ENCODE data around the gene NACC2.
"Not testable (repeated sequence)": the region's sequence is repeated elsewhere in the genome, so short reads cannot be mapped to it uniquely, and the experiment has no call there.

Gene NACC2

GRCh38 chr9:136079211-136079915, 15.7 kb downstream of the NACC2 start:
- no peak for DNase-seq

- DNase-seq, result no peak
Observed at GRCh38 chr9:136078498-136079011, 16.5 kb downstream of the NACC2 start.

- DNase-seq, result no peak
Observed at GRCh38 chr9:136078024-136078423, 17.1 kb downstream of the NACC2 start.

- DNase-seq, result no peak
Observed at GRCh38 chr9:136077491-136077890, 17.6 kb downstream of the NACC2 start.

GRCh38 chr9:136075881-136076678, 19.0 kb downstream of the NACC2 start:
- DNase-seq, result no peak

- no peak for DNase-seq
Observed at GRCh38 chr9:136075134-136075841, 19.8 kb downstream of the NACC2 start.

- DNase-seq, result no peak
Observed at GRCh38 chr9:136074706-136075105, 20.4 kb downstream of the NACC2 start.

GRCh38 chr9:136062657-136063439, 32.2 kb downstream of the NACC2 start:
- DNase-seq, result no peak

GRCh38 chr9:136061916-136062315, 33.2 kb downstream of the NACC2 start:
- not testable (repeated sequence) for DNase-seq

GRCh38 chr9:136061405-136061804, 33.7 kb downstream of the NACC2 start:
- no peak for DNase-seq

- DNase-seq, result no peak
Observed at GRCh38 chr9:136060671-136061371, 34.3 kb downstream of the NACC2 start.

- no peak for DNase-seq
Observed at GRCh38 chr9:136059851-136060670, 35.0 kb downstream of the NACC2 start.

- DNase-seq, result no peak
Observed at GRCh38 chr9:136059321-136059791, 35.7 kb downstream of the NACC2 start.

GRCh38 chr9:136058801-136059302, 36.2 kb downstream of the NACC2 start:
- DNase-seq, result no peak

- no peak for DNase-seq
Observed at GRCh38 chr9:136058084-136058483, 37.0 kb downstream of the NACC2 start.

- DNase-seq, result no peak
Observed at GRCh38 chr9:136057236-136058081, 37.6 kb downstream of the NACC2 start.

- DNase-seq, result no peak
Observed at GRCh38 chr9:136056546-136057235, 38.4 kb downstream of the NACC2 start.

GRCh38 chr9:136055715-136056545, 39.2 kb downstream of the NACC2 start:
- DNase-seq, result no peak
